Stomach (tissue), 9 donors: Measurements from ENCODE around the gene RRAGD. TPM values are rescaled to one million over a fixed set of nuclear protein-coding genes. Genes with fewer than 3 reads are reported as not detected.
A peak's percentile ranks its signal among the peaks of the same experiment; 100 is the strongest.

ENCODE experiments used
- DNase-seq, 2 donors: peaks; one replicate each; pipeline versions ENCODE4 v3.0.0 to v3.0.0-alpha.2; 2013 to 2019
- H3K27ac ChIP-seq, 5 donors: fragments of 200-600 bp in 4 of 5; sonication (generic) in 4 of 5; one replicate each; pipeline ENCODE4 v1.5.1; 2013 to 2019; ENCODE audit warnings: mild to moderate bottlenecking in 1 of 5, moderate library complexity in 1 of 5
- H3K27me3 ChIP-seq, 3 donors: fragments of 200-600 bp; sonication (generic); one replicate each; pipeline ENCODE4 v1.5.1; 2017 to 2019; ENCODE audit warnings: mixed run types in 1 of 3
- H3K36me3 ChIP-seq, 4 donors: fragments of 200-600 bp; sonication (generic); 1 replicate in 3 of 4; 2 replicates in 1 of 4; pipeline ENCODE4 v1.5.1; 2016 to 2019
- H3K4me1 ChIP-seq, 4 donors: fragments of 200-600 bp; sonication (generic); one replicate each; pipeline ENCODE4 v1.5.1; 2016 to 2019
- H3K4me3 ChIP-seq, 4 donors: fragments of 200-600 bp; sonication (generic) in 3 of 4; one replicate each; pipeline ENCODE4 v1.5.1; 2016 to 2019; ENCODE audit warnings: mild to moderate bottlenecking in 1 of 4
- H3K9me3 ChIP-seq, 4 donors: fragments of 200-600 bp; sonication (generic); one replicate each; pipeline ENCODE4 v1.5.1; 2016 to 2019
- EP300 ChIP-seq: sonication (generic); formaldehyde crosslinking; IDR thresholded peaks from one replicate; pipeline ENCODE4 v1.6.1; 2017; ENCODE audit warnings: antibody characterized with exemption
- POLR2A ChIP-seq, 4 donors: fragments of 450-650 bp; IDR thresholded peaks; one replicate each; pipeline ENCODE4 v1.6.1; 2016; ENCODE audit warnings: antibody characterized with exemption in 4 of 4, control low read depth in 2 of 4, mild to moderate bottlenecking in 1 of 4, moderate library complexity in 1 of 4
- POLR2AphosphoS5 ChIP-seq, 3 donors: sonication (generic); formaldehyde crosslinking; IDR thresholded peaks; one replicate each; pipeline ENCODE4 v1.6.1; 2016; ENCODE audit warnings: antibody characterized with exemption in 3 of 3
- WGBS, 5 donors: extraction: QIAGEN DNeasy Blood & Tissue Kit in 3 of 5; methylation state at CpG; one replicate each; pipeline versions ENCODE4 v1.1.5 to v1.1.7; 2013 to 2018; 5-methylcytosine and 5-hydroxymethylcytosine counted together
- intact Hi-C: fragments of 100-400 bp; cut with DNase I; formaldehyde crosslinking; loops from one replicate; pipeline ENCODE4 v1.15.1; 2023; ENCODE audit warnings: low total_unique reads
- polyA plus RNA-seq, 3 donors: library from polyadenylated mRNA; stranded (reverse); fragments of 200-250 nt; gene quantifications; one replicate each; pipeline ENCODE4 v1.2.3, GENCODE V29; 2013
- total RNA-seq, 5 donors: library from RNA; depleted of rRNA; stranded (reverse); fragments of >200 nt; gene quantifications; one replicate each; pipeline versions ENCODE4 v1.1.0 to v1.2.3, GENCODE V29; 2014 to 2016
- TF ChIP-seq, protein P1 (sequence below), 7 experiments: fragments of 450-650 bp in 4 of 7; fragments of 200-600 bp in 3 of 7; sonication (generic) in 3 of 7; IDR thresholded peaks; one replicate each; pipeline ENCODE4 v1.5.1; 2016 to 2019; ENCODE audit warnings: antibody characterized with exemption in 7 of 7, control low read depth in 2 of 7, mild to moderate bottlenecking in 1 of 7
- donor health status: healthy with polysubstance abuse.
- donor health status: Bipolar disorder and iron deficiency.
- donor health status: healthy.

RRAGD gene
- total and polyA plus RNA-seq, 8 donors: 1.7 to 45.1 (median 4.4) TPM

DNA sequence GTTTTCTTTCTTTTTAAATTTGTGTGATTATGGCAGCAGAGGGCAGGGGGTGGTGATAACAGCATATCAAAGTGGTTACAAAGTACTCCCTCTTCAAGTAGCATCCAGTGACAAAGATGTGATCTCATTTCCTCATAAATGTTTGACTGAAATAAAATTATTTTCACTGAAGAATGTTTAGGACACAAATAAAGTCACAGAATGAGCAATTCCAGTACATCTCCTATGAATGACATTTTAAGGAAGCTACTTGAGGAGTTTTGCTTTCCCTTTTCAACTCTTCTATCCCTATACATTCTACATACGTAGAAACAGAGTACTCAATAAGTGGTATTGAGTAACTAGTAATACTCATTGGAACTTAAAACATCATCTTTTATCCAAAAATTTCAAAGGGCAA is 83.1 kb downstream of the RRAGD start:
- H3K4me3 ChIP-seq: no peak overlapping the region
- intact Hi-C loops: no loop called here
- no peaks in the 10 kb centered on the region for H3K27me3 ChIP-seq
- no peaks in the 10 kb centered on the region for H3K9me3 ChIP-seq
- DNase-seq: no peak
- H3K4me1 ChIP-seq: peaks cover 0 to 16% (median 1%) of the 10 kb centered on the region in 4 donors
- TF ChIP-seq POLR2A (IDR thresholded peaks at IDR 0.05) (no peak), POLR2AphosphoS5 (IDR thresholded peaks at IDR 0.05) (no peak), EP300 (no peak)
- TF ChIP-seq, protein P1, sequence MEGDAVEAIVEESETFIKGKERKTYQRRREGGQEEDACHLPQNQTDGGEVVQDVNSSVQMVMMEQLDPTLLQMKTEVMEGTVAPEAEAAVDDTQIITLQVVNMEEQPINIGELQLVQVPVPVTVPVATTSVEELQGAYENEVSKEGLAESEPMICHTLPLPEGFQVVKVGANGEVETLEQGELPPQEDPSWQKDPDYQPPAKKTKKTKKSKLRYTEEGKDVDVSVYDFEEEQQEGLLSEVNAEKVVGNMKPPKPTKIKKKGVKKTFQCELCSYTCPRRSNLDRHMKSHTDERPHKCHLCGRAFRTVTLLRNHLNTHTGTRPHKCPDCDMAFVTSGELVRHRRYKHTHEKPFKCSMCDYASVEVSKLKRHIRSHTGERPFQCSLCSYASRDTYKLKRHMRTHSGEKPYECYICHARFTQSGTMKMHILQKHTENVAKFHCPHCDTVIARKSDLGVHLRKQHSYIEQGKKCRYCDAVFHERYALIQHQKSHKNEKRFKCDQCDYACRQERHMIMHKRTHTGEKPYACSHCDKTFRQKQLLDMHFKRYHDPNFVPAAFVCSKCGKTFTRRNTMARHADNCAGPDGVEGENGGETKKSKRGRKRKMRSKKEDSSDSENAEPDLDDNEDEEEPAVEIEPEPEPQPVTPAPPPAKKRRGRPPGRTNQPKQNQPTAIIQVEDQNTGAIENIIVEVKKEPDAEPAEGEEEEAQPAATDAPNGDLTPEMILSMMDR (IDR thresholded peaks at IDR 0.05): no peak
- H3K27ac ChIP-seq: no peak overlapping the region
- H3K36me3 ChIP-seq: peaks cover 4 to 87% (median 75%) of the 10 kb centered on the region in 4 donors
- WGBS, 5 donors: 83 to 98% (median 88%) methylated on average over 1 of the region's 1 CpG

DNA sequence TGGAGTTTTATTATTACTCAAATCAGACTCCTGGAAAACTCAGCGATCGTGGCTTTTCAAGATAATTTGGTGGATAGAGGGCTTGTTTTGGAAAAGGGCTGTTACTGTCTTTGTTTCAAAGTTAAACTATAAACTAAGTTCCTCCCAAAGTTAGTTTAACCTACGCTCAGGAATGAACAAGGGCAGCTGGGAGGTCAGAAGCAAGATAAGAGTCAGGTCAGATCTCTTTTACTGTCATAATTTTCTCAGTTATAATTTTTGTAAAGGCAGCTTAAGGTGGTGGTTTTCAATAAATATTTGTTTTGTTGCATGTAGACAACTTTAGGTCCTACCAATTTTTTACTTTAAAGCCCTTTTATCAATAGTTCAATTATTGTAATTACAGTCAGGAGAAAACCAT is 87.8 kb downstream of the RRAGD start:
- Histone ChIP-seq H3K4me1 (peaks cover 0 to 29% (median 6%) of the 10 kb centered on the region in 4 donors), H3K4me3 (no peak overlapping the region), H3K9me3 (no peaks in the 10 kb centered on the region), H3K36me3 (peaks cover 0 to 57% (median 37%) of the 10 kb centered on the region in 4 donors), H3K27me3 (no peaks in the 10 kb centered on the region), H3K27ac (peak overlapping the region in 3 of 5 donors; percentile 23 to 36 (median 26))
- 43 to 68% (median 46%) methylated on average over 3 of the region's 3 CpGs for WGBS, 5 donors
- DNase-seq: no peak
- TF ChIP-seq POLR2AphosphoS5 (IDR thresholded peaks at IDR 0.05) (no peak), EP300 (no peak), POLR2A (IDR thresholded peaks at IDR 0.05) (no peak)
- TF ChIP-seq, protein P1 (IDR thresholded peaks at IDR 0.05): no peak
- intact Hi-C loops: no loop called here

DNA sequence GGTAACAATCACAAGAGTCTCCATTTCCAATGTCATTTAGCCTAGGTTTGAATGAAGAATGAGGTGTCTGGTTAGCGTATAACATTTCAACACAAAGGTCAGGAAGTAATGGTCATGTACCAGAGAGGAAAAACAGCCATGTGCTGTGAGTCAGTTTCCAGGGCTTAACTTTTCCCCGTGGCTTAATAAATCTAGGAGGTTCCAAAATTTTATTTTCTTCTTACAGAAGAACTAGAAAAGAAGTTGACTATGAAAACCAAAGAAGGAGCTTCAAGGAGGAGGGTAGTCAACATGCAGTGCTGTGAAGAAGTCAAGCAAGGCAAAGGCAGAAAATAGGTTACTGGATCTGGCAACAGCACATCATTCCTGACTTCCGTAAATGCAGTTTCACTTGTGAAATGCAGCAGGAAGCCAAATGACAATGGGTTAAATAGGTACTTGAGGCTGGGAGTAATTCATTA is 88.5 kb downstream of the RRAGD start:
- intact Hi-C loops: no loop called here
- TF ChIP-seq POLR2A (IDR thresholded peaks at IDR 0.05) (no peak), POLR2AphosphoS5 (IDR thresholded peaks at IDR 0.05) (no peak), EP300 (no peak)
- TF ChIP-seq, protein P1 (IDR thresholded peaks at IDR 0.05): no peak
- H3K36me3 ChIP-seq: peaks cover 0 to 49% (median 31%) of the 10 kb centered on the region in 4 donors
- WGBS, 5 donors: 68 to 88% (median 78%) methylated on average over 3 of the region's 3 CpGs
- H3K27ac ChIP-seq: peak overlapping the region in 3 of 5 donors; percentile 23 to 36 (median 26)
- no peak for DNase-seq
- H3K9me3 ChIP-seq: no peaks in the 10 kb centered on the region
- H3K4me1 ChIP-seq: peaks cover 0 to 29% (median 6%) of the 10 kb centered on the region in 4 donors
- no peak overlapping the region for H3K4me3 ChIP-seq
- no peaks in the 10 kb centered on the region for H3K27me3 ChIP-seq

DNA sequence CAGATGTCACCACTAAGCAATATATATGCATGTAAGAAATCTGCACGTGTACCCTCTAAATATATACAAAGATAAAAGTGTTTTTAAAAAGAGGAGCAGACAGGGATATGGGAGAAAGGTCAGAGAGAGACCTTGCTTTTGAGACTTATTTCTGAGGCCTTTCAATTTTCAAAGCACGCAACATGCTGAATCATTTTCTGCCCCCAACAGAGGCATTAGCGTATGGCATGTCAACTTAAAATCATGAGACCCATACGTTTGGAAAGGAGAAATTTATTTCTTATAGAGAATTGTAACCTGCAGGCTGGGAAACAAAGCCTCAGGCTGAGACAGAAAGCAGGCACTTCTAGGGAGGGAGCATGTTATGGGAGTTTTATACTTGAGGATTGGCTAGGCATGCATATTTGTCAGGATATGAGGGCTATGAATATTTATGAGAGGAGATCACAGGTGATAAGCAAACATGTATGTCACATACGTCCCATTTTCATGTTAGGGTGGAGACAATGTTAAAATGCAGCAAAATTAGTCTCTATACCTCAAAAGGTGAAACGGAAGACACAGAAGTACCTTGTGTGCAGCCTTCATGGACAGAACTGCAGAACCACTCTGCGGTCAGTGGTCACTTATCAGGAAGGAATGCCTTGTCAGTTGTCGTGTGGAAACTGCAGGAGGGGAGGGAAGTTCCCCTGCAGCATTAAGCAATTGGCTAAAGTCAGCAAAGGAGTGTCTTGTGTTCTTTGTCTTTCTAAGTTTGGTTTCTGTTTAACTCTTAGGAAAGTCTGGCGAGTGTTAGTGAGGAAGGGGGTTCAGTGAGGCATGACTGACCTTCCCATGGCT is 90.7 kb downstream of the RRAGD start:
- no peak for TF ChIP-seq POLR2AphosphoS5 (IDR thresholded peaks at IDR 0.05)
- peak in 1 of 2 donors; percentile 21 for DNase-seq
- Histone ChIP-seq H3K4me1 (peaks cover 0 to 29% (median 6%) of the 10 kb centered on the region in 4 donors), H3K27me3 (no peaks in the 10 kb centered on the region), H3K4me3 (no peak overlapping the region), H3K27ac (no peak overlapping the region), H3K36me3 (peaks cover 0 to 27% (median 11%) of the 10 kb centered on the region in 4 donors), H3K9me3 (no peaks in the 10 kb centered on the region)
- WGBS, 5 donors: 77 to 85% (median 81%) methylated on average over 9 of the region's 9 CpGs
- intact Hi-C loops: no loop called here
